Suppressor macrophage (primary cell): ENCODE results near the gene MFSD11.
"Not testable (repeated sequence)": the region's sequence is repeated elsewhere in the genome, so short reads cannot be mapped to it uniquely, and the experiment has no call there.

Source experiments
- DNase-seq, 4 experiments: peaks; one replicate each; pipeline ENCODE4 v3.0.0-alpha.2; 2020 to 2022

Gene MFSD11

DNA sequence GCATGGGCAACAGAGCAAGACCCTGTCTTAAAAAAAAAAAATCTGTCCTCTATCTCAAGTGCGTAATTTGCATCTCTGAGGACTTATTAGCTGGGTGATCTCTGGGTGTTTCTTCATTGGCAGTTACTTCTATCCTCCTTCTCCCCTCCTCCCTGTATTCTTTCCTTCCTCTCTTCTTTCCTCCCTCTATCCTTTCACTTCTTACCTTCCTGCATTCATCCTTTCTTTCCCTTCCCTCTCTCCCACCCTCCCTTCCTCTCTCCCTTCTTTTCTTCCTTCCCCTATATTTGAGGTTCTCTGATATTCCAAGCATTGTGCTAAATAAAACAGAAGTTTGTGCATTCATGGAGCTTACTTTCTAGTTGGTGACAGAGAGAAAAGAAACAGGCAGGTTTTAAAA lies 10.7 kb downstream of the MFSD11 start:
- no peak for DNase-seq

DNA sequence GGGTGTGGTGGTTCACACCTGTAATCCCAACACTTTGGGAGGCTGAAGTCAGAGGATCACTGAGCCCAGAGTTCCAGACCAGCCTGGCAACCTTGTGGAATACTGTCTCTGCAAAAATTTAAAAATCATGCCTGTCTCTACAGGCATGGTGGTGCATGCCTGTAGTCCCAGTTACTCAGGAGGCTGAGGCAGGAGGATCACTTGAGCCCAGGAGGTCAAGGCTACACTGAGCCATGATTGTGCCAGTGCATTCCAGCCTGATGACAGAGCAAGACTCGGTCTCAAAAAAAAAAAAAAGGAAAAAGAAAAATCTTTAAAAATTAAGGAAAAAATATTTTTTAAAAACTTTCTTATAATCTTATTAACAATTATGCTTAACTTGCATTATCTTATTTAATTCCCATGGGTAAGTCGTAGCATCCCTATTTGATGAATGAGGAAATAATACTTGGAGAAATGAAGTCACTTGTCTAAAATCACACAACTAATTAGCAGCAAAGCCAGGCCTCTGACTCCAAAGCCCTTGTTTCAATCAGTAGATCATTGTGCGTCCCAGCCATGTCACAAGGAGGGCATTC lies 13.6 kb downstream of the MFSD11 start:
- no peak for DNase-seq

- DNase-seq = no peak
These were observed 14.1 kb downstream of the MFSD11 start for GRCh38 chr17:76752006-76752405.

DNA sequence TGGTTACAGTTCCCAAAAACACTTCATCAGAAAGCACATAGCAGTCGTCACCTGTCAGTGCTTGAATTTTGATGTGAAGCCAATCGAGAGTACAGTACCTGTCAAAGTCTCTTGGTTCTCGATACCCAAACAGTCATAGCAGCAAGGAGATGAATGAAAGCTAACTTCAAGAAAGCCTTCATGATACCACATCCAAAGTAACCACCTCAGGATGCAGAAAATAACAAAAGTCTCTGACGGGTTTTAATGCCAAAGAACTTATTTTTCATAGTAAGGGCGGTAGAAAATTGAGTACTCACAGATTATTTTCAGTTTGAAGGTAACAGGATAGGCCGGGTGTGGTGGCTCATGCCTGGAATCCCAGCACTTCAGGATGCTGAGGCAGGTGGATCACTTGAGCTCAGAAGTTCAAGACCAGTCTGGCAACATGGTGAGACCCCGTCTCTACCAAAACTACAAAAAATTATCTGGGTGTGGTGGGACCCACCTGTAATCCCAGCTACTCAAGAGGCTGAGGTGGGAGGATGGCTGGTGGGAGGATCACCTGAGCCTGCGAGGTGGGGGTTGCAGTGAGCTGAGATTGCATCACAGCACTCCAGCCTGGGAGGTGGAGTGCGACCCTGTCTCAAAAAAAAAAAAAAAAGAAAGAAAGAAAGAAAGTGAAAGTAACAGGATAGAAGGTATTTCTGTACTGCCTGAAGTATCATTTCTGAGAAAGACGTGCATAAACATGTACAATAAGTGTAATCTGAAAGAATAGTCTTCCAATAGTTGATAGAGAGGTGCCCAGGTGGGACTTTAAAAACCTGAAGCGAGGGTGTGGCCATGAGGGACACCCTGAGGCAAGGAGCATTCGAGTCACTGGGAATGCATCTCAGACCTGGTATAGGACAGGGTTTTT lies 15.4 kb downstream of the MFSD11 start:
- no peak for DNase-seq

- DNase-seq = no peak
These were observed 17.4 kb downstream of the MFSD11 start for GRCh38 chr17:76755285-76755684.

DNA sequence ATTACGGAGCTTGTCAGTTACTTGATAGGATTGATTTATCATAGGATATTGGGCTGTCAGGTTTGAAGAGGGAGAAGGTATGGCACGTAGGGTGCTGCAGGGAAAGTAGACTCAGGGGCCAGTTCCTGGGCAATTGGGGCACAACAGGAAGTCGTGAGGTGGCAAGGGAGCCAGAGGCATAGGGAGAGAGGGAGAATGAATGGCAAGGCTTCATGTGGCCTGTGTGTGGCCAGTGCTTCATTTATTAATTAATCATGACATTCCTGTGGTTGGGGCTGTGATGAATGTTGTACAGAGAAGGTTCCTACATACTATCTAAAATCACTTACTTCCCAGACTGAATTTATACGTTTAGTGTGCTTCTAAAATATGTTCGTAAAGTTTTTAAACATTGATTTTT lies 19.3 kb downstream of the MFSD11 start:
- no peak for DNase-seq

GRCh38 chr17:76758570-76758969 lies 20.7 kb downstream of the MFSD11 start:
- no peak for DNase-seq

GRCh38 chr17:76772842-76773525 lies 35.1 kb downstream of the MFSD11 start:
- DNase-seq = peak in 3 of 4 experiments; percentile 6 to 32 (median 28)

GRCh38 chr17:76775021-76775600 lies 37.2 kb downstream of the MFSD11 start:
- no peak for DNase-seq

- no peak for DNase-seq
These were observed 43.4 kb downstream of the MFSD11 start for GRCh38 chr17:76781056-76781982.

DNA sequence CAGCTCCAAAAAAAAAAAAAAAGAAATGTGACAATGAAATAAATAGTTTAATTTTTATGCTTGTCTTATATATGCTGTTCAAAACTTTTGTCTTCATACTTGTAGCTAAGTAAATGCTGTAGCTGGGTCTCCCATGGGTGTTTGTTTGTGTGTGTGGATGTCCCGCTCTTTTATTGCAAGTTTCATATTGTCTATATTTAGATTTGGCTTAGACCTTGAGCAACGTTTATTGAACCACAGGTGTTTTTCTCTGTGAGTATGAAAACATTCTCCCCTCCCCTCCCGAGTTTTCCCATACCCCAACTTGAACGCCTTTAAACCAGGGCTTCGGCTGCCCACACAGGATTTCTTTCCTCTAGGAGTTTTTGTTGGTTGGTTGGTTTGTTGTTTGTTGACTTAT lies 45.2 kb downstream of the MFSD11 start:
- no peak for DNase-seq

DNA sequence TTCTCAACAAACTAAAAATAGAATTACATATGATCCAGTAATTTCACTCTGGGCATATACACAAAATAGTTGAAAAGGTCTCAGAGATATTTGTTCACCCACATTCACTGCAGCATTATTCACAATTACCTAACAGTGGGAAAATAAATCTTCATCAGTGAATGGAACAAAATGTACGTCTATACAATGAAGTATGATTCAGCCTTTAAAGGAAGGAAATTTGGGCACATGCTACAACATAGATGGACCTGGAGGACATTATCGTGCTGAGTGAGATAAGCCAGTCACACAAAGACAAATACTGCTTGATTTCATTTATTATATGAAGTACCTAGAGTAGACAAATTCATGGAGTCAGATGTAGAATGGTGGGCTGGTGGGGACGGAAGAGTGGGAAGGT lies 47.0 kb downstream of the MFSD11 start:
- no peak for DNase-seq

DNA sequence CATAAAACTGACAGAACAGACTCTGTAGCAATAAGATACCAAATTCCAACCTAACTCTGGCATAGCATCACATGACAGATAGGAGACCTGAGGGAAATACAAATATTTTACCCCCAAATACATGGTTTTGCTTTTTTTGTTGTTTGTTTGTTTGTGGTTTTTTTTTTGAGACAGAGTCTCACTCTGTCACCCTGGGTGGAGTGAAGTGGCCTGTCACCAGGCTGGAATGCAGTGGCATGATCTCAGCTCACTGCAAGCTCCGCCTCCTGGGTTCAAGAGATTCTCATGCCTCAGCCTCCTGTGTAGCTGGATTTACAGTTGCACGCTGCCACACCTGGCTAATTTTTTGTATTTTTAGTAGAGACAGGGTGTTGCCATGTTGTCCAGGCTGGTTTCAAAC lies 49.9 kb downstream of the MFSD11 start:
- DNase-seq = not testable (repeated sequence)

DNA sequence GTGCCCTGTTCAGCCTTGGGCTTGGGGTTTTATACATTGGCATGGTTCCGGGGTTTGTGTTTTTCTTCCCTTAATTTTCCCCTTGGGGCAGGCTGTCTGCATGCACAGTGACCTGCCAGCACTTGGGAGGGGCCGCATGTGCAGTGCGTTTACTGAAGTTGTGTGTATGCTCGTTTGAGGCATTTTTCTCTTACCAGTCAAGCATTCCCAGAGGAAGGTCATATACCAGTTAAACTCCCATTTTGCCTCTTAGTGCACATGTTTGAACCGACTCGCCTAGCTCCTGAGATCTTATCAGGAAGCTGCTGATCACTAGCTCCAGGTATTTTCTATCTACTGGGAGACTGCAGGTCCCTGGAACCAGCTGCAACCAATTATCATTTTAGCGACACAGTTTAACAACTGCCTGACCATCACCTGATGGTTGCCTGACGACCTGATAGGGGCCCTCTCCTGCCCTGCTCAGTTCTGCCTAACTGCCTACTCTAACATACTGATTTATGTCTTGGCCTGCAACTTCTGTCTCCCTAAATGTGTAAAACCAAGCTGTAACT lies 51.4 kb downstream of the MFSD11 start:
- DNase-seq = no peak

GRCh38 chr17:76791053-76791980 lies 53.4 kb downstream of the MFSD11 start:
- peak; percentile 11 to 60 (median 46) for DNase-seq

GRCh38 chr17:76792348-76792747 lies 54.4 kb downstream of the MFSD11 start:
- no peak for DNase-seq

- DNase-seq = peak; percentile 3 to 17 (median 10)
These were observed 55.9 kb downstream of the MFSD11 start for GRCh38 chr17:76793775-76794174.

GRCh38 chr17:76796081-76796480 lies 58.2 kb downstream of the MFSD11 start:
- no peak for DNase-seq

DNA sequence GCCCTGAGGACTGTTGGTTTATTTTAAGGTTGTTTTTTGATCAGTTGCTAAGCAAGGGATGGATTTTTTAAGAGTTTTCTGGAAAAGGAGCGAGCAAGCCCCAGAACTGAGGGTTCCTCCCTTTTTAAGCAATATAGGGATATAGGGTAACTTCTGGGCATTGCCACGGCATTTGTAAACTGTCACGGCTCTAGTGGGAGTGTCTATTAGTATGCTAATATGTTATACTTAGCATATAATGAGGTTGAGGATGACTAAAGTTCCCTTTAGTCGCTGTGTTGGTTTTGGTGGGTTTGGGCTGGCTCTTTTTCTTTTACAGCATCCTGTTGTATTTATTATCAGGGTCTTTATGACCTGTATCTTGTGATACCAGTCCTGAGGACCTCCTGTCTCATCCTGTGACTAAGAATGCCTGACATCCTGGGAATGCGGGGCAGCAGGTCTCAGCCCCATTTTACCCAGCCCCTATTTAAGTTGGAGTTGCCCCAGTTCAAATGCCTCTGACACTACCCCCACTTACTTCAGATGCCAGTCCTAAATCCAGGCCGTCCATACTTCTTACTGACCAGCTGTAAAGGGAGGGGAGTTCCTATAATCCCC lies 59.4 kb downstream of the MFSD11 start:
- DNase-seq = no peak

GRCh38 chr17:76801706-76802105 lies 63.8 kb downstream of the MFSD11 start:
- DNase-seq = no peak
